NCI-H2196 (cell line): ENCODE measurements around the gene KCNQ1.

Experiments used
- DNase-seq: peaks from one replicate; lab custom pipeline; 2025; ENCODE audit not compliant: unreplicated experiment; lab: John Stamatoyannopoulos, UW

KCNQ1 gene

DNA sequence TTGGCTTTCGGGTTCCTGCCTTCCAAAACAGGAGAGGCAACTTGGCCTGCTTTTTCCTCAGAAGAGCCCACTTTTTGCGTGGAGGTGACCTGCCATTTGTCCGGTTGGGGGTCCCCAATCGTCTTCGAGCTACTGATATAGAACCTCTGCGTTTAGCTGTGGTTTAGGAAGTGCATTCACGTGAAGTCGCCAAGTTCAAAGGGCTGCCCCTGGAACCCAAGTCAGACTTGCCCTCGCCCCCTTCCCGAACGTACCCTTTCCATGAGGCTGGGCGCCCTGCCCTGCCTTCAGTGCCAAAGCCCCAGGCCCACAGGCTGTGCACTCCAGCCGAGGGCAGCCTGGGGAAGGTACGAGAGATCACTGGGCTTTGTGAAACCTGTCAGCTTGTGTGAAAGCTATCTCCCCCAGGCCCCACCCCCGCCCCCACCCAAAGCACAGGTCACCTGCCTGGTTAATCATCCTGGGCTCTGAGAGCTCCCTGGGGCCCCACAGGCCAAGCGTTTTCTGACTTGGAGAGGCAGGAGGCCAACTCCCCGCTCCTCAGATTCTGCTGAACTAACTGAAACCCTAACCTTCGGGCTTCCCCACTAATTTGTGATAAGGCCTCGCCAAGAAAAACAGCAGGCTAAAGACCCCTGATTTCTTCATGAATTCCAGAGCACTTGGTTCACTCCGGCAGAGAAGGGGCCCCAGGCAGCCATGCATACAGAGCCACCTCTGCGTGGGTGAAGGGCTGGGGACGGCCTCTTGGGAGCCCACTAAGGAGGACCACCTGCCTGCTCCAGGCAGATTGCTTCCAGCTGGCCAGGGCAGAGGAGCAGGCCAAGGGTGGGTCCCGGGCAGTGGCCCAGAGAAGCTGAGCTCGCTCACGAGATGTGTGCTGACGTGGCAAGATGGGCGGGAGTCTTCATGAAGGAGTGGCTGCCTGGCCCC is 280.8 kb downstream of the KCNQ1 start:
- DNase-seq: no peak

DNA sequence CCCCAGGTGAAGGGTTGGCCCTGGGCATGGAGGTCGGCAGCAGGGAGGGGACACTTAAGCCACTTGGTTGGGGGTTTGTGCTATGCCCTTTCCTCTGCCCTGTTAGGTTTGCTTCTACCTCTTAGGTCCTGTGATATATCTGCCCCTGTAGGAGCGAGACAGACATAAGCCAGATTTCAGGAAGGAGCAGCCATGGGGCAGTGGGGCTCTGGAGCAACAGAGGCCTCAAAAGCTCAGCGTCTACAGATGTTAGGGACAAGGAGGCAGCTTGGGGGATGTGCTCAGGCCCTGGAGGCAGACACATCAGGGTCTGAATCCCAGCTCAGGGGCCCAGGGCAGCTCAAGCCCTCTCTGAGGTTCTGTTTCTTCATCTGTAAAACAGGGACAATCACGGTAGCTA is 282.2 kb downstream of the KCNQ1 start:
- DNase-seq: no peak

DNA sequence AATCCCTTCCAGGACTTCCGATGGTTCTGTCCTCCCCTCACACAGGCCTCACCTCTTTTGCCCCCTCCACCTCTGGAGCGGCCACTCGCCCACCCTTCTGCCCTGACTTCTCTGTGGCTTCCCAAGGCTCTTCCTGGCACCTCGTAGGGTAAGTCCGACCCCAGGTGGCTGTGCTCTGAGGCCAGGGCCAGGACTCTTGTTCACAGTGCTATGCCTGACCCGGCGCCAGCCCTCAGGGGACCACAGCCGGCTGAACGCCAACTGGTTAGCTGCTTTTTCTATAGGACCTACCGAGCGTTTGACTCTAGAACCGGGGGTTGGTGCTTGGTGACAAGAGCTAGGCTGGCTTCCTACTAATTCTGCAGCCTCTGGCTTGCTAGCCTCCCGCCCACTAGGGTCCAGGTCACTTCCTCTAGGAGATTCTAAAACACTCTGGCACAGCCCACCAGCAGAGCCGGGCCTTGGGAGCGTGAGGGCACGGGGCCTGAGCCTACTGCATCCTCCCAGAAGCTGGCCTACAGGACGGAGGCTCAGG is 283.4 kb downstream of the KCNQ1 start:
- no peak for DNase-seq

DNA sequence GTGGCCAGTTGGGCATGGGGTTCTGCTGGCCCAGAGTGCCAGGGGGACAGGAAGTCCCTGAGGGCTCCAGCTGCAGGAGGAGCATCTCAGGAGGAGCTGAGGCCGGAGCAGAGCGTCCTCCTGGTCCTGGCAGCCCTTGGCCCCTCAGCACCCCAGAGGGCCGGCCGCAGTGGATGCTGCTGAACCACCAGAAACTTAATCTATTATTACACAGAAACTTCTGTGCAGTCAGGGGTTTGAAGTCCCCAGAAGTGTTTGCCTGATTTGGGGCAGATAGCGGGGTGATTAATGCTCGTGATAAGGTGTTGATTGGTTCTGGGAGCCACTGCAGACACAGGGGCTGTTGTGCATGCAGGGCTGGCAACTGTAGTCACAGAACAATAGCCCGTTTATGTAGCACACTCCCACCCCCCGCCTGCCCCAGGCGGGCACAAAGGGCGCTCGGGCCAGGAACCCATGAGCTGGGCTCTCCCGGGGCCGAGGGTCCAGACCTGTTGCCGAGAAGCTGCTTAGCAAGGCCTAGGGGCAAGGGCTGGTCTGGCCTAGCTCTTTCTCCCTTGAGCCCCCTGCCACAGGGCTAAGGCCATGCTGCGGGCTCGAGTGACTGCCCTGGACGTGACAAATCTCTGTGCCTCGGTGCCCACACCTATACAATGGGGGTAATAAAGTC is 284.0 kb downstream of the KCNQ1 start:
- no peak for DNase-seq

DNA sequence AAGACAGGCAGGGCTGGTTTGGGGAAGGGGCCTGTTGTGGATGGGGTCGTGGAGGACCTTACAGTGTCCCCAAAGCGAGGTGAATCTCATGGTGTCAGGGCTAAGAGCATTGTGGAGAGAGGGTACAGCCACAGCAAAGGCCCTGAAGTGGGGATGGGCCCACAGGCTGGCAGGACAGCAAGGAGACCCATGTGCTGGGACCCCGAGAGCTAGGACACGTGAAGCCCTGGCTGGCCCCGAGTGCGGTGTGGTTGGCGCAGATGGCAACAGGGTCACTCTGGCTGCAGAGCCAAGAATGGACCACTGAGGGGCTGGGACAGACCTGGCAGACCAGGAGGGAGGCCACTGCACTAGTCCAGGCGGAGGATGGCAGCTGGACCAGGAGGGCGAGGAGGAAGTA is 285.0 kb downstream of the KCNQ1 start:
- no peak for DNase-seq

DNA sequence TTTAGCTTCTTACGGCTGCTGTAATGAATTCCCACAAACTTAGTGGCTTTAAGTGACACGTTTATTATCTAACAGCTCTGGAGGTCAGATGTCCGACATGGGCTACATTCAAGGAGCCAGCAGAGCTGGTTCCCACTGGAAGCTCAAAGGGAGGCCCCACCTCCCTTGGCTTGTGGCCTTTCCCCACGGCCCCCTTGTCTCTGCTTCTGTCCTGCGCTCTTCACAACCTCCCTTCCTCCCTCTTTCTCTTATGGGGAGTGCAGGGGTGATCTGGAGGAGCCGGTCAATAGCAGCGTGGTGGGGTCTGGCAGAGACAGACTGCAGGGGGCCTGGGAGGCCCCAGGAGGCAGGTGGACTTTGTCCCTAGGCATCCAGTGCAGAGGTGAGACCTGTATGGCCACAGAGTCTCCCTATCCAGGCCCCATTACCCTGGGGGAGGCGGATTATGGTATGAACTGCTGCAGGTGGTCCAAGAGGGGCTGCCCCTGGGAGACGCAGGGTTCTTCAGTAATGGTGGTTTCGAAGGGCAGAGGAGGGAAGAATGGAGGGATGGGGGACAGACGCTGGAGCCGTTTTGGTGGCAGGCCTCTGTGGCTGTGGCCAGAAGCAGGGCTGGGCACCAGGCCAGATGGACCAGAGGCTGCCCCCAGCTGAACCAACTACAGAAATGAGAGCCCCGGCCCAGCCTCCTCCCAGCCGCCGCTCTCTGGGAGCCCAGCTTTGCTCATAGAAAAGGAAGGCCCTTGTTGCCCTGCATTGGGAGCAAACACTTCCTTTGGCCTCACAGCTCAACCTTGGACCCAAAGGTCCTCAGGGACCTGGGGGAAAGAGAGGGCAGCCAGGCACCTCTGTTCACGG is 285.7 kb downstream of the KCNQ1 start:
- DNase-seq: no peak

DNA sequence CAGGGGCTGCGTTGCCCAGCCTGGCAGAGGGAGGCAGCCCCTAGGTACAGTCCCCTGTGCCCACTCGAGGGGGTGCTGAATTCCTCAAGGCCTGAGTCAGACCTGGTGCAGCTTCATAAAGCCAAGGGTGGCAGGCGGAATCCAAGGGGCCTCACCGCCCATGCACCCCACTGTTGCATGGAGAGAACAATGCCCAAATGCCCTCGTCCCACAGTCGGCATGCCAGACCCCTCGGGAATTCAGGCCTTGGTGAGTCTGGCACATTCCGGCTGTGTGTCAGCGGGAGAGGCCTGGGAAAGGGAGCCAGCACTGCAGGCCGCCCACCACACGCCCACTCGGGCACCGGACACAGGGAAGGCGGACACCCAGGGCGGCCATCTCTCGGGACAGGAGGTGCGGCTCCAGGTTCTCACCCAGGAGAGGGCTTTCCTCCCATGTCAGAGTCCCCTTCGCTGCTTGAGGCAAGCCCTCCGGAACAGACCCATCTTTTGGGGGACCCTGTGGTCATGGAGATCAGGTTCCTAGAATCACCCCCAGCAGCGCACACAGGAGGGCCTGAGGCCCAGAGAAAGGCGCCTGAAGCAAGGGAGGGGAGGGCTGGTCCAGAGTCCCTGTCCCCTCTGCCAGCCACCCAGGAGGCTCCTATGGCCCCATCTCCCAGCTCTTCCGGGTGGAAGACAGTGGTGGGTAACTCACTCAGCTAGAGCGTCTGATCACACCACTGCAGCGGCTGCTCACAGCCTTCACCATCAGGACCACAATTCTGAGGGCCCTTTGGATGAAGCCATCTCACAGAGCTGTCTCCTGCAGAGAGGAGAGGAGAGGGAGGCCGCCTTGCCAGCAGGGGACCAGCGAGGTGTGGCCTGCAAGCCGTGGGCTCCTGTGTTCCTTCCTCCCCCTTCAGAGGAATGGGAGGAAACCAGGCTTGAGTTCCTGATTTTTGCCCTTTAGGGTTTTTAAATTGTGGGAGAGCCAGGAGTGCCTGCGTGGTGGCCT is 286.6 kb downstream of the KCNQ1 start:
- DNase-seq: no peak

DNA sequence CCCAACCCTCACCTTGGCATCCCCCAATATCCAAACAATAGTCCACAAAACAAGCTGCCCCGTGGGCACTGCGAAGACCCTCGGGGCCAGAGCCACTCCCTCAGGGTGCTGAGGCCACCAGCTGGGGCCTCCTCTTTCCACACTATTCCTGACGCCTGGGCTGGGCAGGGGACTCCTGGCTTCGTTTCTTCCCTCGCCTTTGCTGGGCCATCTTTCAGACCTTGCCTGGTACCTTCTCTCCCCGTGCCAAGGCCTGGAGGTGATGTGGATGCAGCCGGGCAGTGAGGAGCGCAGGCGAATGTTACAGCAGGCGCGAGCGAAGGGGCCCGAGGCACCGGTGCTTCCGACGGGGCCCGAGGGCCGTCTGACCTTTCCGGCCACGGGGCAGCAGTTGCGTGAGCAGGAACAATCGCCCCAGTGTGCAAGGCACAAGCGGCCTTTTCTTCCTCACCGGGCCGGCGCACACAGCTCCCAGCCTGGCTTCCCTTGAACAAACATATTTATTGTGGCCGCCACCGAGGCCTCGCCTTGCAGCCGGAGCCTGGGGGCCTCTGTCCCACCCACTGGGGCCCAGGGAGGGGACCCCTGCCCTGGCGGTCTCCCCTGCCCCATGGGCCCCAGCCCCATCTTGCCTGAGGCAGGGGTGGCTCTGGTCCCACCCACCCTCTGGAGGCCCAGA is 287.6 kb downstream of the KCNQ1 start:
- no peak for DNase-seq

DNA sequence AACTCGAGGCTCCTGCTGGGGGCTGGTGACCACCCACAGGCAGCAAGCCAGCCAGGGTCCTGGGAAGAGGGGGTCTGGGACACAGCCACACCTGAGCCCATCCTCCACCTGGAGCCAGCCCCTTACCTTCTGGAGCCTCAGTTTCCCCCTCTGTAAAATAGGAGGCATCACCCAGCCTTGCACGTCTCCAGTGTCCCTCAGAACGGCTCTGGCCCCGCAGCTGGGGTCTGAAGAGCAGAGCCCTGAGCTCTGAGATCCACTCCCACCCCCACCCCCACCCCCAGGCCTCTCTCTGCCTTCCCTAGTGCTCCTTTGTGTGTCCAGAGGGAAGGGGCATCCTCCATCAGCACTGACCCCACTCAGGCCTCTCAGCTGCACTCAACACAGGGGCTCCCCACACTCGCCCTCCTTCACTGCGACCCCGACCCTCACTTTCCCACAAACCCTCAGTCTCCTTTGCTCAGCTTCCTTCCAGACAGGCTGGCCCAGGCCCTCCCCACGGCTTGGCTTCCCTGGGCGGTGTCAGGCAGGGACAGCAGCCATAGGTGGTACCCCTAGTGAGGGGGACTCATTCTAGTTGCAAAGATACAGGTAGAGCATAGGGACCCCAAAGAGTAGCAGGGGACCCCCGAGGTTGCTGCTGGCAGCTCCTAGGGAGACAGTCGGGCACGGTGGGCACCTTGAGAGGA is 288.3 kb downstream of the KCNQ1 start:
- DNase-seq: no peak

DNA sequence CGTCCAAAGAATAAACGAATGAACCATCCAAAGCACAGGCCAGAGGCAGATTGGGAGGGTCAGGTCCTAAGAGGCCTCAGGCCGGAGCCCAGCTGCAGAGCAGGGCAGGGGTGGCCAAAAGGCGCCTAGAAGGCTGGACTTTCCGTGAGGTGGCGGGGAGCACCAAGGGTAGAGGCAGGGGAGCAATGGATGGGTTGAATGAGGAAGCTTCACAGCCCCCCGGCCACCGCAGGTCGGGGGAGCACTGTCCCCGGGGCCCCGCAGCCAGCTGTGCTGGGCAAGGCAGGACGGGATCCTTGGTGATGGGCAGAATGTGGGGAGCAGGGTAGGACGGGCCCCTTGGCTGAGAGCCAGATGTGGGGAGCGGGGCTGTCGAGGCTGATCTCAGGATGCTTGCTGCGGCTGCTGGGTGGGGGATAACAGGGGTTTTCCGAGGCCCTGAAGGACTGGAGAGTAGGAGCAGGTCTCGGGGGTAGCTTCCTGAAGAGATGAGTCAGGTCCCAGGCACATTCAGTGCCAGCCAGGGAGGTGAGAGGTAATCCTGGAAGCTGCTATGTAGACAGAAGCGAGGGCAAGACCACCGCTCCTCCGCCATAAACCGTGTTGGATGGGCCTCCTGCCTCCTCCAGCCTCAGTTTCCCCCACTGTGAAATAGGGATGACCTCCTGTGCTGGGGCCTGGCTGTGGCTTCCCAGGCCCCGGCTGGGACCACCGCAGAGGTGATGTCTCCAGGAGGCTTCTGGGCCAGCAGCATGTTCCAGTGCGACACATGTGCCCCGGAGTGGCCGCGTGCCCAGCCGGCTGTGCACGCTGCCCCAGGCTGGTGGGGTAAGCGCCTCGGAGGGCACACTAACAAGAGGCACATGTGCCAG is 289.6 kb downstream of the KCNQ1 start:
- no peak for DNase-seq

DNA sequence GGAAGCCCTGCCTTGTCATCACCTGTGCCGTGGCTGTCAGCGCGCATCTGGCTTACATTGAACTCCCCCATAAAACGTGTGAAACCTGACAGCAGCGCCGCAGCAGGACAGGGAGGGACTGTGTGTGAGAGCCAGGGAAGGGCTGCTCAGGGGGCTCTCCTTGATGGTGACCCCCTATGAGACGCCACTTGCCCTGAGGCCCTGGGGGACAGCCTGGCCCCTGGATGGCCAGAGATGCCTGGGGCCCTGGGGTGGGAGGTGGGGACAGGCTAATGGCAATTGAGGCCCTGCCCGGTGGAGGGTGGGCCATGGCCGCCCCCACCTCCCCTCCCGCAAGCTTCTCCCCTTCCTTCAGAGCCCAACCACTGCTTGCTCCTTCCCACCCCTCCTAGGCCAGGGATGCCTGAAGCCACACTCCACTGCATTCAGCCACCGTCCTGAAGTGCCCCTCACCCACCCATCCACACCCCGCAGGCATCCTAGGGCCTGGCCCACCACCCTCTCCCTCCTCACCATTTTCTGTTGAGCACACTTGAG is 290.3 kb downstream of the KCNQ1 start:
- no peak for DNase-seq

DNA sequence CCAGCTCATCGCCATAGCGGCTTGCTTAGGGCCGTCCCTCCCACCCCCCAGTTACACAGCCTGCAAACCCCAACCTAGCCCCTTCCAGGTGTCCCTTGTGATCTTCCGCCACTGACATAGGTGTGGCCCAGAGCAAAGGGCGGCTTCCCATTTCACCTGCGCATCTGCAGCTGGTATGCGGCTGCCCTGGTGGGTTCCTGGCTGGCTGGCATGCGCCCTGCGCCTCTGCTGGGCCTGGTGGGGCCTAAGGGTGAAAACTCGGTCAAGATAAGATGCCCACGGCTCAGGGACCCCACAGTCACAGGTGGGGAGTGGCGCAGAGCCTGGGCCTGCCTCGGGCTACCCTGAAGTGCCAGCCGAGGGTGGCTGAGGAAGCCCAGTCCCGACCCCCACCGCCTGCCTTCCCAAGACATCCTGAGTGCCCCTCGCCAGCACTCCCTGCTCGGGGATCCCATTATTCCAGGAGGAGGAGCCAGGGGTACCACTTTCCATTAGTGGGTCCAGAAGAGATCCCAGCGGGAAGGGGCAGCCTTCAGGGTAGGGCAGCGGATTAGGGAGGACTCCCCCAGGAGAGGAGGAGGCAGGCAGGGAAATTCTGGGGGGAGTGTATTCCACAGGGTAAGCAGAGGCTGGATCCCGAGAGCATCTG is 291.9 kb downstream of the KCNQ1 start:
- no peak for DNase-seq

DNA sequence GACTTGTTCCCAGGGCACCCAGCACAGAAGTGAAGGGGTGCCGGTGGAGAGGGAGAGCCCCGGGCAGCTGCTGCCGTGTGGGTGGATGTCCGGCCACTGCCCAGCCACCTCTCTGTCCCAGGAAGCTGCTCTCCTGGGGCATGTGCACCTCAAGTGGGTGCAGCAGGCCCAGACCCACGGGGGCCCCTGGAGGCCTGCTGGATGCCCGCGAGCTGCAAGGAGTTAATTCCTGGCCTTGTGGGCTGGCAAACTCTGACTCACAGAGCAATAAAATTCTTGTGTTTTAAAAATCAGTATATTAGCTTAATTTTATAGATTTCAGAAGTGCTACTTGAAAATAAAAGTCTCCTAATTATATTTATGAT is 292.4 kb downstream of the KCNQ1 start:
- DNase-seq: no peak

DNA sequence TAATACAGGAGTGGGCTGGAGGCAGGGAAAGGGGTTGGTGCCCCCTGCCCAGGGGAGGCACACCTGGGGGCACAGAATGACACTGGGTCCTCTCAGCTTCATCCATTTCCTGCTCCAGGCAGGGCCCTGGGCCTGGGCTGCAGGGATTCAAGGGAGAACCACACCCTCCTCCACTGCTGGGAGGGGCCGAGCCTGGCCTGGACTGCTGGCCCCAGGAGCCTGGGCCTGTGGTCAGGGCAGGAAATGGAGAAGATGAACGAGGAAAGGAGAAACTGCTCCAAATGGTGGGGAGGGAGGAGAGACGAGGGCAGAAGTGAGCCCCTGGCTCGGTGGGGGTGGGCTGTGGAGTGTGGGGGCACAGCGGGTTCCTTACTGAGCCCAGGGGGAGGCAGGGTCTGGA is 293.1 kb downstream of the KCNQ1 start:
- DNase-seq: no peak

DNA sequence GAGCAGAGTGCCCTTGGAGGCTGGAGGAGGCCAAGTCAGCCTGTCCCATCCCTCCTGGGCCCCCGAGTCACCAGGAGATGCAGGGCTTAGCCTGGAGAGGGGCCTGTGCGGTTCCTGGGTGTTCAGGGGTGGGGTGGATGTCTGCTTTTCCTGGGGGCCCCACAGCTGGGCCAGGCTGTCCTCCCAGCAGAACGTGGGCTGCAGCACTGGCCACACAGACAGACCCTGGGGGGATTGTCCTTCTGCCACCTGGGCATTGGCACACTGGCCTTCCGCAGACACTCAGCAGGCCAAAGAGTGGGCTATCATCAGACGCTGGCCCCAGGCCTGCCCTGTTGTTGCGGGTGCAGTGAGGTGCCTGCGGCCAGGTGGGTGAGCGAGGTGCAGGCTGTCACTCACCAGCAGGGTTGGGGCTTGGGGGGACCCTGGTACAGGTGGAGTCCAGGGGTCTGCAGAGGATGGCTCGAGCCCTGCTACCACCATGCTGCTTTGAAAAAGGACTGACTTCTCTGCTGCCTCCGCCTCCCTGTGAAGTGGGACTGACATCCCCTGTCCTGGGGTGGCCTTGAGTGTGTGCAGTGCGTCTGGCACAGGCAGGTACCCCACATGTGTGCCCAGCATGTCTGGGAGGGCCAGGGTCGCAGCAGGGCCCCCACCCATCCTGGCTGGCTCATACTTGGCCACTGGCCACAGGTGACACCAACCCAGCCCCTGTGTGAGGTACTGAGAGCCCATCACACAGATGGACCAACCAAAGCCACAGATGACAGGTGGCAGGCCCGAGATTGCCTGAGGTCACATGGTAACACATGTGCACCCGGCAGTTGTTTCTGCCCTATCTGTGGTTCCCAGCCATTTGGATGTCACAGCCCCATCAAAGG is 294.0 kb downstream of the KCNQ1 start:
- no peak for DNase-seq

DNA sequence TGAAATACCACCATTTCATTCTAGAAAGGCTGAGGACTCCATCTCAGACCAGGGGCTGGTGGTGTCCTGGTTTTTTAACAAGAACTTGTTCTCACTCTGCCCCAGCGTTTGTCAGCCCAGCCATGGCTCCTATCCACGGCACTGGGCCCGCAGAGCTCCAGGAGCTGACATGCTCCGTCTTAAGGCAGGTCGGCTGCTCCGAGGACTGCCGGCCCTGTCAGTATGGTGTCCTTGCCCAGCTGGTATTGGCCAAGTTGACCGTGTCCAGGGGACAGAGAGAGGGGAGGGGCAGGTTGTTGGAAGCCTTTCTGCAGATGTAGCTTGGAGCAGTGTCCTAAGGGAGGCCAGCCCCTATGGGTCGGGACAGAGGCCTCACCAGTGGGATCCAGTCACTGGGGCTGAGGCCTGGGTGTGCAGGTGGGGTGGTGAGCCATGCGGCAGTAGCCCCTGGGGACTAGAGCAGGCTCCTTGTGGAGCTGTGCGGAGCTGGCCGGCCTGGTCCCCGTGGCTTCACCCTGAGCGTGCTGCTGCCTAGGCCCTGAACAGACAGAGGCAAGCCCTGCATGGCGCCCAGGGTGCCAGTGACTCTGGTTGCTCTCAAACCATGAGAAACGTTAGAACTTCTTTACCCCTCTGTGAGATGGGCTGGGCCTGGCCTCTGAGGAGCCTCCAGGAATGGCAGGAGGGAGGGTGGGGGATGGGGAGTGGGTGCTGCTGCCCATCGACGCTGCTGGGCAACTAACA is 294.9 kb downstream of the KCNQ1 start:
- no peak for DNase-seq
